Activated CD4-positive, alpha-beta T cell treated with anti-CD3 and anti-CD28 coated beads for 1 hour (primary cell): Measurements from ENCODE around the gene ASTN2.

Source experiments
- DNase-seq: peaks from one replicate; pipeline ENCODE4 v3.0.0-alpha.2; 2020

The ASTN2 gene

GRCh38 chr9:117355542-117355941 is 59.3 kb downstream of the ASTN2 start:
- no peak for DNase-seq

- no peak for DNase-seq
Observed at GRCh38 chr9:117354997-117355396, 59.9 kb downstream of the ASTN2 start.

- DNase-seq = no peak
Observed at GRCh38 chr9:117354244-117354847, 60.5 kb downstream of the ASTN2 start.

GRCh38 chr9:117344892-117345660 is 69.8 kb downstream of the ASTN2 start:
- no peak for DNase-seq

GRCh38 chr9:117343427-117343826 is 71.4 kb downstream of the ASTN2 start:
- no peak for DNase-seq

- DNase-seq = no peak
Observed at GRCh38 chr9:117341151-117341550, 73.7 kb downstream of the ASTN2 start.

- no peak for DNase-seq
Observed at GRCh38 chr9:117340422-117340821, 74.4 kb downstream of the ASTN2 start.

GRCh38 chr9:117335837-117336433 is 78.9 kb downstream of the ASTN2 start:
- DNase-seq = no peak

- no peak for DNase-seq
Observed at GRCh38 chr9:117334101-117334500, 80.8 kb downstream of the ASTN2 start.

GRCh38 chr9:117325831-117326230 is 89.0 kb downstream of the ASTN2 start:
- no peak for DNase-seq

- no peak for DNase-seq
Observed at GRCh38 chr9:117325110-117325731, 89.6 kb downstream of the ASTN2 start.

- no peak for DNase-seq
Observed at GRCh38 chr9:117323390-117323789, 91.5 kb downstream of the ASTN2 start.

GRCh38 chr9:117317192-117317591 is 97.7 kb downstream of the ASTN2 start:
- no peak for DNase-seq

- no peak for DNase-seq
Observed at GRCh38 chr9:117315236-117315635, 99.6 kb downstream of the ASTN2 start.

GRCh38 chr9:117313989-117314388 is 100.9 kb downstream of the ASTN2 start:
- no peak for DNase-seq

GRCh38 chr9:117307701-117308100 is 107.2 kb downstream of the ASTN2 start:
- no peak for DNase-seq

GRCh38 chr9:117306032-117306431 is 108.8 kb downstream of the ASTN2 start:
- DNase-seq = no peak

GRCh38 chr9:117305454-117305853 is 109.4 kb downstream of the ASTN2 start:
- no peak for DNase-seq

- DNase-seq = no peak
Observed at GRCh38 chr9:117304549-117304948, 110.3 kb downstream of the ASTN2 start.

- DNase-seq = no peak
Observed at GRCh38 chr9:117303643-117304230, 111.1 kb downstream of the ASTN2 start.

- no peak for DNase-seq
Observed at GRCh38 chr9:117302487-117302886, 112.4 kb downstream of the ASTN2 start.

GRCh38 chr9:117300371-117301110 is 114.3 kb downstream of the ASTN2 start:
- no peak for DNase-seq

- no peak for DNase-seq
Observed at GRCh38 chr9:117296453-117296852, 118.4 kb downstream of the ASTN2 start.
